ENCODE data around the gene SCGN.

- TF ChIP-seq CTCF (IDR thresholded peaks at IDR 0.05) (no peak), POLR2A (IDR thresholded peaks at IDR 0.05) (no peak)
Observed at GRCh38 chr6:25620391-25620790, 31.6 kb upstream of the SCGN start.

Data from right lobe of liver (tissue), 4 donors.